Astrocyte of the spinal cord (primary cell): ENCODE data around the gene WDPCP.
"Not testable (repeated sequence)": the region's sequence is repeated elsewhere in the genome, so short reads cannot be mapped to it uniquely, and the experiment has no call there.

Experiments used
- DNase-seq: peaks from one replicate; pipeline ENCODE4 v3.0.0; 2011; ENCODE audit warnings: low read depth, low spot score
- H3K4me3 ChIP-seq: 2 replicates; pipeline ENCODE4 v1.5.1; 2011; ENCODE audit warnings: low read depth, mild to moderate bottlenecking, low read length, moderate library complexity
- in situ Hi-C: cut with HindIII; loops from 2 replicates; pipeline ENCODE4 v1.10.0; 2017; ENCODE audit warnings: low sequenced_read_pairs
- TF ChIP-seq, protein P1 (sequence below): IDR thresholded peaks from 2 replicates; pipeline ENCODE4 v1.5.1; 2012; ENCODE audit warnings: low read depth, mild to moderate bottlenecking, low read length, inconsistent platforms

The WDPCP gene

DNA sequence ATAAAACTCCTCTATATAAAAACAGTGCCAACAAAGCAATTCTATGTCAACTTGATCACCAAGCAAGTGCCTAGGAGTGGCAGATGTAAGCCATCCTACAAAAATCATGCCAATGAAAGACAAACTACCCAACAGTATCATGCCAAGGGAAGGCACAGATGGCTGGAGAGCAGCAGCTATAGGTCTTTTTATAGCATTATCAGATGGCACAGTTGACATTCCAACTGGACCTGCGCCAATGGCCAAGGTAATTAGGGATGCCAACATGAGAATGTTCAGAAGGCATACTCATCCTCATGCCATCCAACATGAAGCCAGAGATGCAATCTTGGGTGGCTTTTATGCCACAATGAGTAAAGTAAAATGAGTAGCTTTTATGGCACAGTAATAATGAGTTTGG lies 300.3 kb downstream of the WDPCP start:
- in situ Hi-C loops = no loop called here
- H3K4me3 ChIP-seq = no peak overlapping the region
- TF ChIP-seq, protein P1, sequence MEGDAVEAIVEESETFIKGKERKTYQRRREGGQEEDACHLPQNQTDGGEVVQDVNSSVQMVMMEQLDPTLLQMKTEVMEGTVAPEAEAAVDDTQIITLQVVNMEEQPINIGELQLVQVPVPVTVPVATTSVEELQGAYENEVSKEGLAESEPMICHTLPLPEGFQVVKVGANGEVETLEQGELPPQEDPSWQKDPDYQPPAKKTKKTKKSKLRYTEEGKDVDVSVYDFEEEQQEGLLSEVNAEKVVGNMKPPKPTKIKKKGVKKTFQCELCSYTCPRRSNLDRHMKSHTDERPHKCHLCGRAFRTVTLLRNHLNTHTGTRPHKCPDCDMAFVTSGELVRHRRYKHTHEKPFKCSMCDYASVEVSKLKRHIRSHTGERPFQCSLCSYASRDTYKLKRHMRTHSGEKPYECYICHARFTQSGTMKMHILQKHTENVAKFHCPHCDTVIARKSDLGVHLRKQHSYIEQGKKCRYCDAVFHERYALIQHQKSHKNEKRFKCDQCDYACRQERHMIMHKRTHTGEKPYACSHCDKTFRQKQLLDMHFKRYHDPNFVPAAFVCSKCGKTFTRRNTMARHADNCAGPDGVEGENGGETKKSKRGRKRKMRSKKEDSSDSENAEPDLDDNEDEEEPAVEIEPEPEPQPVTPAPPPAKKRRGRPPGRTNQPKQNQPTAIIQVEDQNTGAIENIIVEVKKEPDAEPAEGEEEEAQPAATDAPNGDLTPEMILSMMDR = no peak
- DNase-seq = no peak

- in situ Hi-C loops, H3K4me3 ChIP-seq, DNase-seq: not testable (repeated sequence)
These were observed 301.8 kb downstream of the WDPCP start for GRCh38 chr2:63286520-63286919.

DNA sequence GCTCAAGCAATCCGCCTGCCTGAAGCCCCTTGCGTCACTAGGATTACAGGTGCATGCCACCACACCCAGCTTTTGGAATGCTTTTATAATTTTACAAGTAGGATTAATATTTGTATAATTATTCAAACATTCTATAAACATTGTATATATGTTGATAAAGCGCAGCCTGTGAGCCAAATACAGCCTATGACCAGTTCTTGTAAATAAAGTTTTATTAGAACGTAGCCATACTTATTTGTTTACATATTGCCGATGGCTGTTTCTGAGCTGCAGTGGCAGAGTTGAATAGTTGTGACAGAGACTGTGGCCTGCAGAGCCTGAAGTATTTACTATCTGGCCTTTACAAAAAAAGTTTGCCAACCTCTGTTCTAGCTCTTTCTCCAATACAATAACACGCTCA lies 305.0 kb downstream of the WDPCP start:
- no peak overlapping the region for H3K4me3 ChIP-seq
- TF ChIP-seq, protein P1 = no peak
- in situ Hi-C loops = no loop called here
- no peak for DNase-seq

DNA sequence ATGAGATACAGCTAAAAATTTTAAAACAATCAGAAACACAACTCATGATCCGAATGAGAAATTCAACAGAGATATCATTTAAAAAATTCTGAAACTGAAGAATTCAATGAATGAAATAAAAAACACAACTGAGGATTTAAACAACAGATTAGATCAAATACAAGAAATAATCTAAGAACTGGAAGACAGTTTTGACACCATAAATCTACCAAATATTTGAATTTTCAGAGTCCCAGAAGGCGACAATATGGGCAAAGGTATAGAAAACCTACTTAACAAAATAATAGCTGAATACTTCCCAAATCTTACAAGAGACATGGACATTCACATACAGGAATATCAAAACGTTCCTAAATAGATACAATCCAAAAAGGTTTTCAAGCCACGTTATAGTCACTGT lies 315.7 kb downstream of the WDPCP start:
- DNase-seq = no peak
- in situ Hi-C loops = no loop called here
- TF ChIP-seq, protein P1 = no peak
- no peak overlapping the region for H3K4me3 ChIP-seq

- in situ Hi-C loops = no loop called here
- no peak overlapping the region for H3K4me3 ChIP-seq
- no peak for DNase-seq
- TF ChIP-seq, protein P1 = no peak
These were observed 317.6 kb downstream of the WDPCP start for GRCh38 chr2:63270717-63271116.

DNA sequence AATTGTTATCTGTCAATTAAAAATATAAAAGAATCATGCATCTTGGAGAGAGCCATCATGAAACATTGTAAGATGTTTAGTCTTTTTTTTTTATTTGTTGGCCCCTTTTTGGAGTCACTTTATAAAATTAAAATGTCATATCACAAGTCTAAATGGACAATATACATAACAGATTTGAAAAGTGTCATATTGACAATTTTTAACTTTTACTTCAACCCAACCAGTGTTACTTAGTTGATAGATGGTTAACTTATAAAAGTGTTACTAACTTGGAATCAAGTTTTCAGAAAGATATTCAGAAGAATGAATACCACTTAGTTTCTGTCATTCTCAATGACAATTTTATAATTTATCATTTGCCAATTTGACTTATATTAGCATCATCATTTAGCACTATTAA lies 319.3 kb downstream of the WDPCP start:
- no peak for DNase-seq
- TF ChIP-seq, protein P1 = no peak
- in situ Hi-C loops = no loop called here
- no peak overlapping the region for H3K4me3 ChIP-seq

- TF ChIP-seq, protein P1 = no peak
- no peak for DNase-seq
- in situ Hi-C loops = no loop called here
These were observed 327.1 kb downstream of the WDPCP start for GRCh38 chr2:63261137-63261621.

More at GRCh38 chr2:63261137-63261621, 327.1 kb downstream of the WDPCP start:
- H3K4me3 ChIP-seq = no peak overlapping the region
